K562 (cell line): Measurements from ENCODE around the gene LRRC59. TPM values are rescaled to one million over a fixed set of nuclear protein-coding genes. Genes with fewer than 3 reads are reported as not detected.

Source experiments
- ATAC-seq: fragments of 200-7000 bp; cut with Tn5 transposase; 3 replicates; pipeline ENCODE4 v1.9.1; 2020; ENCODE audit warnings: moderate library complexity
- BruUV-seq: library from RNA; stranded (reverse); fragments of 400-500 nt; replicated peaks from 2 replicates; lab custom pipeline; 2021; lab: Mats Ljungman, UMichigan
- CTCF ChIA-PET: fragments of 300-600 bp; formaldehyde crosslinking; extraction: SDS; loops from one replicate; lab custom pipeline; 2021; ENCODE audit warnings: low intra/inter-chr PET ratio; lab: Yijun Ruan, JAX
- POLR2A ChIA-PET: fragments of 300-600, 350-650 bp; sonication (Branson Sonifier 250); formaldehyde crosslinking; extraction: SDS; loops from one replicate; lab custom pipeline; 2021; ENCODE audit warnings: antibody characterized with exemption, inconsistent platforms; lab: Yijun Ruan, JAX
- DNase-seq, 4 experiments: peaks; one replicate each; pipeline versions ENCODE4 v3.0.0 to v3.0.0-alpha.2; 2011 to 2018; ENCODE audit warnings: low spot score in 3 of 4, mixed read lengths in 3 of 4; ENCODE audit errors: extremely low read depth in 1 of 4
- FAIRE-seq: peaks from 2 replicates; lab custom pipeline; 2011; peaks lifted over from hg19 to GRCh38; lab: Jason Lieb, UNC
- H2AFZ ChIP-seq: 2 replicates; pipeline ENCODE4 v1.6.0; 2011; ENCODE audit warnings: low read depth, low read length, control low read depth, inconsistent platforms
- H3K27ac ChIP-seq: fragments of 200-600 bp; 3 replicates; pipeline ENCODE4 v1.8.0; 2011; ENCODE audit warnings: low read depth, mild to moderate bottlenecking, control low read depth, inconsistent platforms, low read length, moderate library complexity, mixed read lengths; ENCODE audit errors: extremely low read depth
- H3K27me3 ChIP-seq, 2 experiments: fragments of 300-600 bp in 1 of 2; 2 replicates in 1 of 2; 3 replicates in 1 of 2; pipeline versions ENCODE4 v1.6.0 to v1.8.0; 2011; ENCODE audit warnings: inconsistent platforms in 2 of 2, low read length in 2 of 2, mild to moderate bottlenecking in 1 of 2, mixed read lengths in 1 of 2, moderate library complexity in 1 of 2; ENCODE audit not compliant: control insufficient read depth in 2 of 2, insufficient read depth in 2 of 2
- H3K36me3 ChIP-seq: fragments of 300-600 bp; 3 replicates; pipeline ENCODE4 v1.8.0; 2011; ENCODE audit warnings: mild to moderate bottlenecking, low read length, inconsistent platforms; ENCODE audit not compliant: control insufficient read depth, insufficient read depth
- H3K4me1 ChIP-seq, 2 experiments: fragments of 200-600 bp in 1 of 2; replicated peaks in 1 of 2; 2 replicates in 1 of 2; 3 replicates in 1 of 2; pipeline versions ENCODE4 v1.5.1 to v1.8.0; 2011; ENCODE audit warnings: inconsistent platforms in 2 of 2, low read length in 2 of 2, mild to moderate bottlenecking in 1 of 2, mixed read lengths in 1 of 2, moderate library complexity in 1 of 2; ENCODE audit not compliant: control insufficient read depth in 2 of 2, insufficient read depth in 2 of 2
- H3K4me2 ChIP-seq: 2 replicates; pipeline ENCODE4 v1.6.1; 2011; ENCODE audit warnings: low read length, control low read depth, inconsistent platforms, mixed read lengths; ENCODE audit not compliant: insufficient read depth
- H3K4me3 ChIP-seq: fragments of 200-600 bp; sonication (generic), shearing (Covaris generic); 2 replicates; pipeline ENCODE4 v1.5.1; 2016; ENCODE audit warnings: control low read depth, inconsistent platforms
- H3K79me2 ChIP-seq: fragments of 200-600 bp; 3 replicates; pipeline ENCODE4 v1.8.0; 2011; ENCODE audit warnings: low read length, inconsistent platforms; ENCODE audit not compliant: control insufficient read depth, insufficient read depth
- H3K9ac ChIP-seq, 2 experiments: 2 replicates each; pipeline versions ENCODE4 v1.6.0 to v1.6.1; 2011; ENCODE audit warnings: low read depth in 2 of 2, low read length in 2 of 2, control low read depth in 1 of 2, inconsistent platforms in 1 of 2, mild to moderate bottlenecking in 1 of 2, mixed read lengths in 1 of 2; ENCODE audit not compliant: insufficient read depth in 1 of 2
- H3K9me1 ChIP-seq: one replicate; pipeline ENCODE4 v1.6.0; 2011; ENCODE audit warnings: inconsistent platforms, mild to moderate bottlenecking, low read length, moderate library complexity; ENCODE audit not compliant: control insufficient read depth, insufficient read depth
- H3K9me3 ChIP-seq: replicated peaks from 2 replicates; pipeline ENCODE4 v1.5.1; 2011; ENCODE audit warnings: low read depth, low read length, inconsistent platforms; ENCODE audit not compliant: control insufficient read depth, insufficient read depth
- H4K20me1 ChIP-seq: replicated peaks from 2 replicates; pipeline ENCODE4 v1.6.1; 2011; ENCODE audit warnings: low read length, inconsistent platforms, mixed read lengths; ENCODE audit not compliant: control insufficient read depth, insufficient read depth
- C11orf30 ChIP-seq: fragments of 450-650 bp; IDR thresholded peaks from 2 replicates; pipeline ENCODE4 v1.6.1; 2016; ENCODE audit warnings: low read depth, mild to moderate bottlenecking
- RBFOX2 ChIP-seq: fragments of 200-400 bp; formaldehyde crosslinking; IDR thresholded peaks from 2 replicates; pipeline ENCODE4 v1.6.1; 2017; ENCODE audit warnings: low read depth, mild to moderate bottlenecking, low read length, moderate library complexity
- TAF9B ChIP-seq: fragments of 450-650 bp; IDR thresholded peaks from 2 replicates; pipeline ENCODE4 v1.6.1; 2018; ENCODE audit warnings: mild to moderate bottlenecking; ENCODE audit not compliant: partially characterized antibody
- ZNF316 ChIP-seq: fragments of 450-650 bp; IDR thresholded peaks from 2 replicates; pipeline ENCODE4 v1.6.1; 2016
- WGBS: fragments of 100-300 bp; shearing (Covaris generic); methylation state at CpG from one replicate; pipeline ENCODE4 v1.1.6; 2016; ENCODE audit warnings: low coverage, mixed read lengths; ENCODE audit not compliant: insufficient coverage; ENCODE audit errors: missing lambda C conversion rate; 5-methylcytosine and 5-hydroxymethylcytosine counted together
- in situ Hi-C: fragments of 300-500 bp; cut with MboI; formaldehyde crosslinking; loops from 4 replicates; pipeline ENCODE4 v1.15.0; 2018; ENCODE audit warnings: inconsistent platforms, mixed read lengths
- intact Hi-C: fragments of 100-400 bp; cut with micrococcal nuclease; formaldehyde crosslinking; loops from 2 replicates; pipeline ENCODE4 v1.14.2; 2022
- polyA plus RNA-seq, 8 experiments: library from polyadenylated mRNA; depleted of rRNA in 4 of 8; stranded (reverse) in 5 of 8; unstranded in 3 of 8; fragments of >200 nt; fragmentation: Nextera tagmentation in 2 of 8; fragmentation: Illumina TruSeq in 1 of 8; extraction: Ambion mirVana in 2 of 8; extraction: Trizol in 1 of 8; gene quantifications; 2 replicates each; pipeline versions ENCODE4 v1.2.1 to v1.2.3, GENCODE V29; 2011 to 2014; ENCODE audit warnings: inconsistent platforms in 1 of 8, missing spikeins in 1 of 8
- total RNA-seq, 7 experiments: library from RNA; depleted of rRNA in 6 of 7; stranded (reverse); fragments of >200 nt in 6 of 7; fragmentation: Illumina TruSeq in 2 of 7; extraction: Trizol in 2 of 7; gene quantifications; 2 replicates each; pipeline versions ENCODE4 v1.2.1 to v1.2.3, GENCODE V29; 2011 to 2021; ENCODE audit warnings: low replicate concordance in 1 of 7

The LRRC59 gene
- total and polyA plus RNA-seq, 9 of the 15 experiments (the other 6 are each of a cell fraction or from before 2014, with no cell fraction given): 27.8 to 244 (median 154) TPM

DNA sequence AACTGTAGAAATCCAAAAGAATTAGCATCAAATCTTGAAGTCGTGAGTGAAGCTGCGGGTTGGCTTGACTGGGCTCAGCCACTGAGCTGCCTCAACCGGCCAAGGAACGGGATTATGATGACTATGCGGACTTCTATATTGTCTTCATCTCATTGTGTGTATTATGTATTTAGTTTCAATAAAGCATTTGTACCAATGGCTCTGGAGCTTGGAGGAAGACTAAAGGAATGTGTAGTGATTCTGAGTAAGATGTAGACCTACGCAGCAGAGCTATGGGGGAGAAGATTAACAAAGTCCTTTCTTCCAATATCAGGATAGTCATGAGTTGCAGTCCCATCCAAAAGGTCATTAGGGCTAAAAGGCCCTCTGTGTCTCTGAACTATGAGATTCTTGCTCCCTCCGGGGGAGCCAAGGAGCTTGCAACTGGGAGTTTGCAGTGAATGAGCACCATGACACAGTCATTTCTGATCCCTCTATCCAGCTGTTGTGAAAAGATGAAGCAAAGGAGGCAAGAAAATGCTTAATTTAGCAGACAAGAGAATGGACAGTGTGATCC lies 16.0 kb downstream of the LRRC59 start:
- H3K9me3 ChIP-seq: no peaks in the 10 kb centered on the region
- no peaks in the 10 kb centered on the region for H4K20me1 ChIP-seq
- ChIA-PET CTCF (no interaction called here), POLR2A (interaction anchor here (0.6 to 13.4 kb wide), 5 partner anchors 10 to 304 kb away, joined by 3 to 129 read pairs (median 8); partner anchors contain the start of gene LRRC59)
- FAIRE-seq (peak; percentile 15), DNase-seq (no peak), ATAC-seq (peak; percentile 48)
- H3K4me1 ChIP-seq: peaks cover 0 to 4% of the 10 kb centered on the region in 2 experiments; a peak in 1 of 5 replicates
- no peaks in the 10 kb centered on the region for H3K27me3 ChIP-seq
- BruUV-seq: no TSS peak
- TF ChIP-seq ZNF316 (peak; percentile 53; the same call in 1 of the 2 replicates), RBFOX2 (0 out of 2 replicates have a peak, but pooled peaks have one; percentile 20), TAF9B (no peak), C11orf30 (peak; percentile 49; the same call in 1 of the 2 replicates)
- peaks cover 84% of the 10 kb centered on the region for H3K36me3 ChIP-seq
- no peak overlapping the region for H2AFZ ChIP-seq
- no peaks in the 10 kb centered on the region for H3K79me2 ChIP-seq
- intact Hi-C loops: no loop called here
- H3K9me1 ChIP-seq: no peaks in the 10 kb centered on the region
- no peak overlapping the region for H3K27ac ChIP-seq
- H3K4me2 ChIP-seq: no peak overlapping the region
- no peak overlapping the region for H3K9ac ChIP-seq
- no peak overlapping the region for H3K4me3 ChIP-seq
- 89% methylated on average over 7 of the region's 7 CpGs for WGBS
- in situ Hi-C loops: no loop called here
